CD14-positive monocyte (primary cell): ENCODE measurements around the gene IPO8. TPM values are rescaled to one million over a fixed set of nuclear protein-coding genes. Genes with fewer than 3 reads are reported as not detected.
"Not testable (repeated sequence)": the region's sequence is repeated elsewhere in the genome, so short reads cannot be mapped to it uniquely, and the experiment has no call there.

Experiments used
- DNase-seq, 3 donors: peaks; one replicate each; pipeline ENCODE4 v3.0.0-alpha.2; 2011 to 2022
- H2AFZ ChIP-seq: 2 replicates; pipeline ENCODE4 v1.6.0; 2012; ENCODE audit warnings: mild to moderate bottlenecking, low read depth, low read length, inconsistent platforms; ENCODE audit not compliant: insufficient read depth, poor library complexity, severe bottlenecking
- H3K27ac ChIP-seq, 2 donors: 1 replicate in 1 of 2; 2 replicates in 1 of 2; pipeline ENCODE4 v1.5.1; 2012 to 2013; ENCODE audit warnings: low read length in 2 of 2, control low read depth in 1 of 2, inconsistent platforms in 1 of 2, low read depth in 1 of 2, mild to moderate bottlenecking in 1 of 2
- H3K27me3 ChIP-seq, 2 donors: one replicate each; pipeline versions ENCODE4 v1.6.0 to v1.6.1; 2011 to 2013; ENCODE audit warnings: low read length in 2 of 2; ENCODE audit not compliant: control insufficient read depth in 2 of 2, insufficient read depth in 2 of 2
- H3K36me3 ChIP-seq, 2 donors: replicated peaks in 1 of 2; 1 replicate in 1 of 2; 2 replicates in 1 of 2; pipeline versions ENCODE4 v1.5.1 to v1.6.1; 2012 to 2013; ENCODE audit warnings: low read length in 2 of 2, control low read depth in 1 of 2, inconsistent platforms in 1 of 2, mild to moderate bottlenecking in 1 of 2; ENCODE audit not compliant: insufficient read depth in 2 of 2, control insufficient read depth in 1 of 2
- H3K4me1 ChIP-seq, 2 donors: 1 replicate in 1 of 2; 2 replicates in 1 of 2; pipeline versions ENCODE4 v1.5.1 to v1.6.1; 2012 to 2013; ENCODE audit warnings: low read length in 2 of 2, control low read depth in 1 of 2, inconsistent platforms in 1 of 2, mild to moderate bottlenecking in 1 of 2, moderate library complexity in 1 of 2; ENCODE audit not compliant: insufficient read depth in 2 of 2, control insufficient read depth in 1 of 2
- H3K4me2 ChIP-seq: replicated peaks from 2 replicates; pipeline ENCODE3; 2012; ENCODE audit warnings: low read length, moderate library complexity, mild to moderate bottlenecking; ENCODE audit not compliant: poor library complexity, severe bottlenecking; ENCODE audit errors: extremely low read depth
- H3K4me3 ChIP-seq, 3 experiments: fragments of 200-600 bp in 1 of 3; sonication (generic) in 1 of 3; replicated peaks in 1 of 3; 1 replicate in 2 of 3; 2 replicates in 1 of 3; pipeline ENCODE4 v1.5.1; 2011 to 2013; ENCODE audit warnings: low read length in 3 of 3, mild to moderate bottlenecking in 3 of 3, control low read depth in 2 of 3, low read depth in 2 of 3, inconsistent platforms in 1 of 3, moderate library complexity in 1 of 3
- H3K79me2 ChIP-seq: 2 replicates; pipeline ENCODE4 v1.6.0; 2012; ENCODE audit warnings: mild to moderate bottlenecking, control low read depth, inconsistent platforms, low read length, moderate library complexity; ENCODE audit not compliant: insufficient read depth
- H3K9ac ChIP-seq: 2 replicates; pipeline ENCODE4 v1.6.0; 2017; ENCODE audit warnings: low read length, mild to moderate bottlenecking; ENCODE audit not compliant: insufficient read depth, poor library complexity, severe bottlenecking
- H3K9me3 ChIP-seq, 2 donors: replicated peaks in 1 of 2; 1 replicate in 1 of 2; 2 replicates in 1 of 2; pipeline versions ENCODE4 v1.5.1 to v1.6.1; 2012 to 2013; ENCODE audit warnings: low read length in 2 of 2, control low read depth in 1 of 2; ENCODE audit not compliant: control insufficient read depth in 1 of 2, insufficient read depth in 1 of 2
- H4K20me1 ChIP-seq: 2 replicates; pipeline ENCODE4 v1.6.0; 2012; ENCODE audit warnings: mild to moderate bottlenecking, low read length, control low read depth, moderate library complexity; ENCODE audit not compliant: insufficient read depth
- H3K27ac Mint-ChIP-seq, 7 donors: one replicate each; pipeline ENCODE4 v1.8.0; 2020; ENCODE audit warnings: mild to moderate bottlenecking in 7 of 7, mixed read lengths in 7 of 7, moderate library complexity in 6 of 7, inconsistent platforms in 2 of 7
- H3K27me3 Mint-ChIP-seq, 3 donors: one replicate each; pipeline ENCODE4 v1.8.0; 2021 to 2022; ENCODE audit warnings: low read depth in 3 of 3, mild to moderate bottlenecking in 3 of 3, mixed read lengths in 3 of 3, moderate library complexity in 3 of 3, inconsistent platforms in 1 of 3
- H3K36me3 Mint-ChIP-seq, 2 donors: one replicate each; pipeline ENCODE4 v1.8.0; 2020; ENCODE audit warnings: mixed read lengths in 2 of 2, inconsistent platforms in 1 of 2, mild to moderate bottlenecking in 1 of 2
- H3K4me1 Mint-ChIP-seq: one replicate; pipeline ENCODE4 v1.8.0; 2020; ENCODE audit warnings: mild to moderate bottlenecking, mixed read lengths
- H3K4me3 Mint-ChIP-seq, 2 donors: one replicate each; pipeline ENCODE4 v1.8.0; 2020; ENCODE audit warnings: mild to moderate bottlenecking in 2 of 2, mixed read lengths in 2 of 2, moderate library complexity in 1 of 2
- H3K9me3 Mint-ChIP-seq, 7 donors: one replicate each; pipeline ENCODE4 v1.8.0; 2020 to 2022; ENCODE audit warnings: mixed read lengths in 7 of 7, mild to moderate bottlenecking in 6 of 7, moderate library complexity in 6 of 7, inconsistent platforms in 2 of 7
- WGBS: methylation state at CpG from one replicate; pipeline ENCODE4 v1.1.5; 2013; ENCODE audit warnings: missing lambda C conversion rate; ENCODE audit not compliant: insufficient coverage; 5-methylcytosine and 5-hydroxymethylcytosine counted together
- intact Hi-C, 2 donors: fragments of 100-400 bp; cut with micrococcal nuclease; formaldehyde crosslinking; loops; one replicate each; pipeline versions ENCODE4 v1.15.0 to v1.15.1; 2023
- polyA plus RNA-seq, 3 donors: library from polyadenylated mRNA; depleted of rRNA in 1 of 3; unstranded in 2 of 3; stranded (reverse) in 1 of 3; fragments of 300-500 nt in 2 of 3; fragments of >200 nt in 1 of 3; fragmentation: Illumina TruSeq in 2 of 3; gene quantifications; 1 replicate in 2 of 3; 2 replicates in 1 of 3; pipeline ENCODE4 v1.2.3, GENCODE V29; 2012 to 2021
- TF ChIP-seq, protein P1 (sequence below): fragments of 200-600 bp; IDR thresholded peaks from one replicate; pipeline ENCODE4 v1.8.0; 2022; ENCODE audit warnings: antibody characterized with exemption, mild to moderate bottlenecking

Gene IPO8
- polyA plus RNA-seq, 3 donors = 8.4 to 15.8 (median 12.5) TPM

DNA sequence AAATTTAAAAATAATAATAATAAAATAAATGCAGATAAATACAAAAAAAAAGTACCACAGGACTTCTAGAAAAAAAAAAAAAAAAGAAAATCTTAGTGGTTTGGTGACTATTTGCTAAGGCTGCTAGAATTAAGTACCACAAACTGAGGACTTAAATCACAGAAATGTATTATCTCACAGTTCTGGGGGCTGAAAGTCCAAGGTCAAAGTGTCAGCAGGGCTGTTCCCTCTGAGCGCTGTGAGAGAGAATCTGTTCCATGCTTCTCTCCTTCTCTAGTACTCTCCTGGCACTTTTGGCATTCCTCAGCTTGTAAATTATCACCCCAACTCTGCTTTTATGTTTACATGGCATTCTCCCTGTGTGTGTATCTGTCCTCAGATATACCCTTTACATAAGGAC lies 101.2 kb downstream of the IPO8 start:
- no peak overlapping the region for H3K27ac Mint-ChIP-seq

GRCh38 chr12:30588572-30588971 lies 107.1 kb downstream of the IPO8 start:
- H4K20me1 ChIP-seq, H3K79me2 ChIP-seq, H2AFZ ChIP-seq, DNase-seq, H3K27me3 Mint-ChIP-seq, H3K36me3 ChIP-seq, H3K27ac Mint-ChIP-seq, H3K27me3 ChIP-seq, H3K4me1 Mint-ChIP-seq, H3K4me1 ChIP-seq, H3K9me3 ChIP-seq, H3K27ac ChIP-seq, H3K36me3 Mint-ChIP-seq, intact Hi-C loops, H3K4me2 ChIP-seq, H3K9ac ChIP-seq, H3K4me3 ChIP-seq, H3K4me3 Mint-ChIP-seq: not testable (repeated sequence)
- 93% methylated on average over 8 of the region's 13 CpGs for WGBS
- peaks cover 7 to 26% (median 19%) of the 10 kb centered on the region in 7 donors for H3K9me3 Mint-ChIP-seq

More for the DNA sequence above, 101.2 kb downstream of the IPO8 start:
- H3K36me3 Mint-ChIP-seq = no peaks in the 10 kb centered on the region
- H3K4me1 Mint-ChIP-seq = no peaks in the 10 kb centered on the region
- no peaks in the 10 kb centered on the region for H4K20me1 ChIP-seq
- H3K4me1 ChIP-seq = no peaks in the 10 kb centered on the region
- H3K4me2 ChIP-seq = no peak overlapping the region
- H3K9me3 Mint-ChIP-seq = peaks cover 2 to 16% (median 10%) of the 10 kb centered on the region in 7 donors
- no peak overlapping the region for H2AFZ ChIP-seq
- H3K36me3 ChIP-seq = no peaks in the 10 kb centered on the region
- no peaks in the 10 kb centered on the region for H3K27me3 Mint-ChIP-seq
- H3K27me3 ChIP-seq = no peaks in the 10 kb centered on the region
- intact Hi-C loops = no loop called here
- H3K4me3 Mint-ChIP-seq = no peak overlapping the region
- TF ChIP-seq, protein P1, sequence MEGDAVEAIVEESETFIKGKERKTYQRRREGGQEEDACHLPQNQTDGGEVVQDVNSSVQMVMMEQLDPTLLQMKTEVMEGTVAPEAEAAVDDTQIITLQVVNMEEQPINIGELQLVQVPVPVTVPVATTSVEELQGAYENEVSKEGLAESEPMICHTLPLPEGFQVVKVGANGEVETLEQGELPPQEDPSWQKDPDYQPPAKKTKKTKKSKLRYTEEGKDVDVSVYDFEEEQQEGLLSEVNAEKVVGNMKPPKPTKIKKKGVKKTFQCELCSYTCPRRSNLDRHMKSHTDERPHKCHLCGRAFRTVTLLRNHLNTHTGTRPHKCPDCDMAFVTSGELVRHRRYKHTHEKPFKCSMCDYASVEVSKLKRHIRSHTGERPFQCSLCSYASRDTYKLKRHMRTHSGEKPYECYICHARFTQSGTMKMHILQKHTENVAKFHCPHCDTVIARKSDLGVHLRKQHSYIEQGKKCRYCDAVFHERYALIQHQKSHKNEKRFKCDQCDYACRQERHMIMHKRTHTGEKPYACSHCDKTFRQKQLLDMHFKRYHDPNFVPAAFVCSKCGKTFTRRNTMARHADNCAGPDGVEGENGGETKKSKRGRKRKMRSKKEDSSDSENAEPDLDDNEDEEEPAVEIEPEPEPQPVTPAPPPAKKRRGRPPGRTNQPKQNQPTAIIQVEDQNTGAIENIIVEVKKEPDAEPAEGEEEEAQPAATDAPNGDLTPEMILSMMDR = no peak
- peaks cover 0 to 3% of the 10 kb centered on the region in 2 donors for H3K9me3 ChIP-seq
- H3K27ac ChIP-seq = no peak overlapping the region
- WGBS = 100% methylated on average over 1 of the region's 1 CpG
- H3K79me2 ChIP-seq = no peaks in the 10 kb centered on the region
- H3K9ac ChIP-seq = no peak overlapping the region
- no peak for DNase-seq
- no peak overlapping the region for H3K4me3 ChIP-seq
